ENCODE measurements around the gene ZNF417. TPM values are rescaled to one million over a fixed set of nuclear protein-coding genes. Genes with fewer than 3 reads are reported as not detected.
"Not testable (repeated sequence)": the region's sequence is repeated elsewhere in the genome, so short reads cannot be mapped to it uniquely, and the experiment has no call there.

The ZNF417 gene
- polyA plus RNA-seq, 1 donor, result 43.8 TPM

DNA sequence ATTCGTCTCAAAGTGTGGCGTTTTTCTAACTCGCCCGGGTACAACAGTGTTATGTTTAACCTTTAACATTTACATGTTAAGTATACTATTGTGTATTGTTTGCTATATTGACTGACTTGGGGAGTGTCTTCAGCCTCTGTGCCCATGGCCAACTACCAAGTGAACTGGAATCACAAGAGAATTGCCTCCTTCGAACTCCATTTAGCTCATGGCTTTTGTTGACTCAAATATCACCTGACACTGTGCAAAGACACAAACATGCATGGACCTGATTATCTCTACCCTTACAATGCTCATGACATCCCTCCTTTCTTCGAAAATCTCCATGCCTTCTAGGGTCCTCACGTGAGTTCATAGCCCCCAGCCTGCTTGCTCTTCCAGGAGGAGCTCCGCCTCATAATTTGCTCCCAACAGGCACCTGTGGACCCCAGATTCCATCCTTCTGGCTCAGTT lies 28.3 kb downstream of the ZNF417 start:
- peak; percentile 14 for DNase-seq

DNA sequence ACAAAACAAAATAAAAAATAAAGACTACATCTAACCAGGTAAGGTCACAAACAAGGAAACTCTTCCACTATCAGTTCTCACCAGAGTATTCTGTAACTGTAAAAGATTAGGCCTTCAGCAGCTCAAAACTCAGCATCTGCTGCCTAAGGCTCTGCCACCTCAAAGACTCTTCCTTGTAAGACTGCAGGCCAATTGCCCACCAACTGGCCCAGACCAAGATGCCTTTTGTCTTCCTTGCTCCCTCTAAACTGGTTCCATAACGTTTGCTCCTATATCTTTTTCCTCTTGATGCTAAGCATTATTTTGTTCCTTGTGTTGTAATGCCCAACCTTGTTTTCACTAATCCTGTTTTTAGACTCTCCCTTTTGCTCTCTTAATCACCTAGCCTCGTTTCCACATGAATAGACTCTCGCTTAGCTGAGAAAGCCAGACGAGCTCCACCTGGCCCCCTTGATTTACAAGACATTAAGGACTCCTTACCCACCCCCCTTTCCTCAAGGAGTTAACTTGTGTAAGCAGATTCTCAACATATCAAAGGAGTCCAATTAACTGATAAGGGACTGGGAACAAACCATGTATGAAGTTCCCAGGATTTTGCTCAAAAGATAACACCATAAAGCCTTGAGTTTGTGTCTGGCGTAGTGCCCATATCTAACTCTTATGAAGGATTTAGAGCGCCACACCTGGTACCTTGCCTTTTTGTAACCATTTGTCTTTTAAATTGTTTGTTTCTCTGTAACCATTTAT lies 29.0 kb downstream of the ZNF417 start:
- peak; percentile 53 for DNase-seq

DNA sequence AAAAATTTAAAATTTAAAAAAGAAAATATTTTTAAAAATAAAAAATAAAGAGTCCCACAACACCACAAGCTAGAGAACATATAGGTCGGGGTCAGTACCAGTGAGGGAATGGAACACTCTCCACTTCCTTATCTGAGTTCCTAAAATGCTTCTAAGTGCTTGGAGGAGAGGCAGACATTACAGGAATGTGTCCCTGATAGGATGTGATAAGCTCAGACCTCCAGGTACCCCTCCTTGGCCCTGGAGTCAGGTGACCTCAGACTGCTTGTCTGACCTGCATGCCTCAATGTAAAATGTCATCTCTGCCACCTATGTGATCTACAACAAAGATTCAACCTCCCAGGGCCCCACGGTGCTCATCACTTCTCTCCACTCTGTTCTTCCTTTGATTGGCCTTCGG lies 30.3 kb downstream of the ZNF417 start:
- DNase-seq, result no peak

DNA sequence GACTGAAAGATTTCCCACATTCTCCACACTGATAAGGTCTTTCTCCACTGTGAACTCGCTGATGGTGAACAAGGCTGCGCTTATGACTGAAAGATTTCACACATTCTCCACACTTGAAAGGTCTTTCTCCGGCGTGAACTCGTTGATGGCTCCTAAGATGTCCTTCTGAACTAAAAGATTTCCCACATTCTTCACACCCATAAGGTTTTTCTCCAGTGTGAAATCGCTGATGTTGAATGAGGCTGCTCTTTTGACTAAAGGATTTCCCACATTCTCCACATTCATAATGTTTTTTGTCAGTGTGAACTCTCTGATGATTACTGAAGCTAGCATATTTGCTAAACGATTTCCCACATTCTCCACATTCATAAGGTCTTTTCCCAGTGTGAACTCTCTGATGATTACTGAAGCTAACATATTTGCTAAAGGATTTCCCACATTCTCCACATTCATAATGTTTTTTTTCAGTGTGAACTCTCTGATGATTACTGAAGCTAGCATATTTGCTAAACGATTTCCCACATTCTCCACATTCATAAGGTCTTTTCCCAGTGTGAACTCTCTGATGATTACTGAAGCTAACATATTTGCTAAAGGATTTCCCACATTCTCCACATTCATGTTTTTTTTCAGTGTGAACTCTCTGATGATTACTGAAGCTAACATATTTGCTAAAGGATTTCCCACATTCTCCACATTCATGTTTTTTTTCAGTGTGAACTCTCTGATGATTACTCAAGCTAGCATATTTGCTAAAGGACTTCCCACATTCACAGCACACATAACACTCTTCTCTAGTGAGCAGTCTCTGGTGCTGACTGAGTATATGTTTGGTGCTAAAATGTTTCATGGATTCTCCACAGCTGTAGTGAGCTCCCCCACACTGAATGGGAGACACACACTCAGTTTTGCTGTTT lies 42.3 kb downstream of the ZNF417 start:
- DNase-seq, result not testable (repeated sequence)

DNA sequence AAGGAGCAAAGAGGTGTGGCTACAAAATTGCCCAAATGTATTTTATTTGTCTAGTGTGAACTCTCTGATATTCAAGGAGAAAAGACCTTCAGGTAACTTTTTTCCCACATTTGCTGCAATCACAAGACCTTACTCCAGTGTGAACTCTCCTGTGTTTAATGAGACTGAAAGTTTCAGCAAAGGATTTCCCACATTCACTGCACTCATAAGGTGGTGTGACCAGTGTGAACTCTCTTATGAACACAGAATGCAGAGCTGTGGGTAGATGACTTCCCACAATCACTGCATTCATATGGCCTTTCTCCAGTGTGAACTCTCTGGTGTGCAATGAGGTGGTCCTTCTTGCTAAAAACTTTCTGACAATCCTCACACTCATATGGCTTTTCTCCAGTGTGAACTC lies 43.9 kb downstream of the ZNF417 start:
- DNase-seq, result no peak

DNA sequence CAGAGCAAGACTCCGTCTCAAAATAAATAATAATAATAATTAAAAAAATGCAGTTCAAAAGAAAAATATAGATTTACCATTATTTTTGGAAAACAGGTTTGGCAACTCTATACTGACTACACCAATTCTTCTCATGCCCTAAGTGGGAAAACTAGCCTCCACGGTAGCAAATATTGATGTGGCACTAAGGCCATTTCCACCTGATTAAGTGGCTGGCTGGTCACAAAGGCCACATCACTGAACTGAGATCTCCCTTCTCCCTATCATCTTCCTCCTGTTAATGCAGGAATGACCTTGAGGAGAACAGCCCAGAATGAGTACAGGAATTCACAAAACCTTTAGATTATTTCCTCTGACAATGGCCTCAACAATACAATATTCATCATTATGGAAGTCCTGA lies 46.2 kb downstream of the ZNF417 start:
- DNase-seq, result no peak

DNA sequence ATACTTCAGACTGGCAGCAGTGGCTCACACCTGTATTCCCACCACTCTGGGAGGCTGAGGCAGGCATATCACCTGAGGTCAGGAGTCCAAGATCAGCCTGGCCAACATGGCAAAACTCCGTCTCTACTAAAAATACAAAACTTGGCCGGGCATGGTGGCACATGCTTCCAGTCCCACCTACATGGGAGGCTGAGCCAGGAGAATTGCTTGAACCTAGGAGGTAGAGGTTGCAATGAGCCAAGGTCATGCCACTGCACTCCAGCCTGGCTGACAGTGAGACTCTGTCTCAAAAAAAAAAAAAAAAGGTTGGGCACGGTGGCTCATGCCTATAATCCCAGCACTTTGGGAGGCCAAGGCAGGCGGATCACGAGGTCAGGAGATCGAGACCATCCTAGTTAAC lies 46.7 kb downstream of the ZNF417 start:
- not testable (repeated sequence) for DNase-seq

DNA sequence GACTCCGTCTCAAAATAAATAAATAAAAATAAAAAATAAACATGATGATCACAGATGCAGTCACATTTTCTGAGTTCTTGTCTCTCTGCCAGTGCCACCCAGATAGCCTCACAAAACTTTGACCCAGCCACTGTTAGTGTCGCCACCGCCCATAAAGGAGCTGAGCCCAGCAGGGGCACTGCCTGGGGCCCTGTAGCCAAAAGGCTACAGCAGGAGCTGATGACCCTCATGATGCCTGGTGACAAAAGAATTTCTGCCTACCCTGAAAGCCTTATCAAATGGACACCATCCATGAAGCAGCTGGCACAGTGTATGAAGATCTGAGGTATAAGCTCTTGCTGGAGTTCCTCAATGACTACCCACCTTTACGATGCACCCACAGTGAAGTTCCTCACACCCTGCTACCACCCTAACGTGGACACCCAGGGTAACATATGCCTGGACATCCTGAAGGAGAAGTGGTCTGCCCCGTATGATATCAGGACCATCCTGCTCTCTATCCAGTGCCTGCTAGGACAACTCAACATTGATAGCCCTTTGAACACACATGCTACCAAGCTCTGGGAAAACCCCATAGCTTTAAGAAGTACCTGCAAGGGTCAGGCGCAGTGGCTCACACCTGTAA lies 48.4 kb downstream of the ZNF417 start:
- no peak for DNase-seq

Other genes starting within 250 kb of the ZNF417 start
- 0.17 TPM for gene ZSCAN4, start 247.7 kb downstream of the ZNF417 start, polyA plus RNA-seq (ENCODE audit: insufficient read length)
- 20.3 TPM for gene ZNF551, start 234.6 kb downstream of the ZNF417 start, polyA plus RNA-seq (ENCODE audit: insufficient read length)
- 42.4 TPM for gene ZNF154, start 207.4 kb downstream of the ZNF417 start, polyA plus RNA-seq (ENCODE audit: insufficient read length)
- 24.4 TPM for gene ZNF671, start 189.0 kb downstream of the ZNF417 start, polyA plus RNA-seq (ENCODE audit: insufficient read length)
- 46.8 TPM for gene ZNF776, start 169.8 kb downstream of the ZNF417 start, polyA plus RNA-seq (ENCODE audit: insufficient read length)
- 33.8 TPM for gene ZNF586, start 146.9 kb downstream of the ZNF417 start, polyA plus RNA-seq (ENCODE audit: insufficient read length)
- 29.7 TPM for gene ZNF552, start 101.7 kb downstream of the ZNF417 start, polyA plus RNA-seq (ENCODE audit: insufficient read length)
- 24.9 TPM for gene ZNF587B, start 86.3 kb downstream of the ZNF417 start, polyA plus RNA-seq (ENCODE audit: insufficient read length)
- gene ZNF587, start 66.7 kb downstream of the ZNF417 start, polyA plus RNA-seq (ENCODE audit: insufficient read length), result 54.5 TPM
- 88.9 TPM for gene ZNF814, start 27.6 kb downstream of the ZNF417 start, polyA plus RNA-seq (ENCODE audit: insufficient read length)
- 32.8 TPM for gene ZNF418, start 18.8 kb upstream of the ZNF417 start, polyA plus RNA-seq (ENCODE audit: insufficient read length)
- 12.1 TPM for gene ZNF256, start 31.1 kb upstream of the ZNF417 start, polyA plus RNA-seq (ENCODE audit: insufficient read length)
- 3.8 TPM for gene C19orf18, start 57.9 kb upstream of the ZNF417 start, polyA plus RNA-seq (ENCODE audit: insufficient read length)
- 37.0 TPM for gene ZNF606, start 86.2 kb upstream of the ZNF417 start, polyA plus RNA-seq (ENCODE audit: insufficient read length)
- 4.0 TPM for gene ZSCAN1, start 117.4 kb upstream of the ZNF417 start, polyA plus RNA-seq (ENCODE audit: insufficient read length)
- gene ZNF135, start 142.7 kb upstream of the ZNF417 start, polyA plus RNA-seq (ENCODE audit: insufficient read length), result 32.5 TPM
- 94.4 TPM for gene ZSCAN18, start 181.6 kb upstream of the ZNF417 start, polyA plus RNA-seq (ENCODE audit: insufficient read length)
- gene ZNF329, start 234.2 kb upstream of the ZNF417 start, polyA plus RNA-seq (ENCODE audit: insufficient read length), result 26.2 TPM